ENCODE measurements around the gene TIMM21. TPM values are rescaled to one million over a fixed set of nuclear protein-coding genes. Genes with fewer than 3 reads are reported as not detected.

Gene TIMM21
- polyA plus RNA-seq, 1 donor (not counting 4 experiments of a cell fraction or from before 2014, with no cell fraction given): 76.0 TPM

GRCh38 chr18:74139888-74140287 is 8.4 kb upstream of the TIMM21 start:
- H3K27me3 ChIP-seq (ENCODE audit: control insufficient read depth, extremely low read depth, insufficient read depth, low read length): no peaks in the 10 kb centered on the region
- no peak overlapping the region for H3K4me3 ChIP-seq (ENCODE audit: control insufficient read depth in 2 of 3, extremely low read depth in 1 of 3, insufficient read depth in 2 of 3, low read depth in 1 of 3, low read length in 3 of 3)
- H3K4me2 ChIP-seq (ENCODE audit: control insufficient read depth, extremely low read depth, insufficient read depth, low read depth, low read length): peak overlapping the region; percentile 25
- H3K79me2 ChIP-seq (ENCODE audit: control insufficient read depth, insufficient read depth, low read length): no peaks in the 10 kb centered on the region
- H3K9me3 ChIP-seq (ENCODE audit: control insufficient read depth, low read depth, low read length): no peaks in the 10 kb centered on the region
- peaks cover 14% of the 10 kb centered on the region for H3K4me1 ChIP-seq (ENCODE audit: control insufficient read depth, extremely low read depth, insufficient read depth, low read length)
- H3K36me3 ChIP-seq (ENCODE audit: control insufficient read depth in 2 of 2, extremely low read depth in 1 of 2, insufficient read depth in 2 of 2, low read length in 2 of 2): no peaks in the 10 kb centered on the region
- H3K27ac ChIP-seq (ENCODE audit: control insufficient read depth, insufficient read depth, low read length): no peak overlapping the region
- H4K20me1 ChIP-seq (ENCODE audit: control insufficient read depth, extremely low read depth, insufficient read depth, low read length): no peaks in the 10 kb centered on the region
- TF ChIP-seq EZH2 (IDR thresholded peaks at IDR 0.05; ENCODE audit: low read length) (no peak), CTCF (optimal IDR thresholded peaks at IDR 0.05 in 1 of 3, IDR thresholded peaks at IDR 0.05 in 1 of 3, conservative IDR thresholded peaks at IDR 0.05 in 1 of 3; ENCODE audit: extremely low read depth in 1 of 3, insufficient read depth in 2 of 3, low read length in 3 of 3) (no peak)
- DNase-seq (ENCODE audit: low read depth, low spot score) (no peak), FAIRE-seq (peak; percentile 17)
- no peaks in the 10 kb centered on the region for H3K9me1 ChIP-seq (ENCODE audit: control insufficient read depth, extremely low read depth, insufficient read depth, low read length)
- no peak overlapping the region for H3K9ac ChIP-seq (ENCODE audit: control insufficient read depth, extremely low read depth, insufficient read depth, low read length)
- dilution Hi-C loops (cut with MboI; ENCODE audit: extremely low pct_ligation_motif_present, low sequenced_read_pairs): no loop called here
- H2AFZ ChIP-seq (ENCODE audit: control insufficient read depth, low read length): no peak overlapping the region

GRCh38 chr18:74140582-74140981 is 7.7 kb upstream of the TIMM21 start:
- H3K79me2 ChIP-seq (ENCODE audit: control insufficient read depth, insufficient read depth, low read length): no peaks in the 10 kb centered on the region
- H3K4me3 ChIP-seq (ENCODE audit: control insufficient read depth in 2 of 3, extremely low read depth in 1 of 3, insufficient read depth in 2 of 3, low read depth in 1 of 3, low read length in 3 of 3): no peak overlapping the region
- TF ChIP-seq CTCF (optimal IDR thresholded peaks at IDR 0.05 in 1 of 3, IDR thresholded peaks at IDR 0.05 in 1 of 3, conservative IDR thresholded peaks at IDR 0.05 in 1 of 3; ENCODE audit: extremely low read depth in 1 of 3, insufficient read depth in 2 of 3, low read length in 3 of 3) (no peak), EZH2 (IDR thresholded peaks at IDR 0.05; ENCODE audit: low read length) (no peak)
- H3K4me1 ChIP-seq (ENCODE audit: control insufficient read depth, extremely low read depth, insufficient read depth, low read length): peaks cover 14% of the 10 kb centered on the region
- no peaks in the 10 kb centered on the region for H4K20me1 ChIP-seq (ENCODE audit: control insufficient read depth, extremely low read depth, insufficient read depth, low read length)
- H2AFZ ChIP-seq (ENCODE audit: control insufficient read depth, low read length): no peak overlapping the region
- no peaks in the 10 kb centered on the region for H3K27me3 ChIP-seq (ENCODE audit: control insufficient read depth, extremely low read depth, insufficient read depth, low read length)
- H3K36me3 ChIP-seq (ENCODE audit: control insufficient read depth in 2 of 2, extremely low read depth in 1 of 2, insufficient read depth in 2 of 2, low read length in 2 of 2): no peaks in the 10 kb centered on the region
- DNase-seq (ENCODE audit: low read depth, low spot score) (no peak), FAIRE-seq (no peak)
- H3K9me3 ChIP-seq (ENCODE audit: control insufficient read depth, low read depth, low read length): no peaks in the 10 kb centered on the region
- no peak overlapping the region for H3K4me2 ChIP-seq (ENCODE audit: control insufficient read depth, extremely low read depth, insufficient read depth, low read depth, low read length)
- no peak overlapping the region for H3K27ac ChIP-seq (ENCODE audit: control insufficient read depth, insufficient read depth, low read length)
- dilution Hi-C loops (cut with MboI; ENCODE audit: extremely low pct_ligation_motif_present, low sequenced_read_pairs): no loop called here
- no peak overlapping the region for H3K9ac ChIP-seq (ENCODE audit: control insufficient read depth, extremely low read depth, insufficient read depth, low read length)
- no peaks in the 10 kb centered on the region for H3K9me1 ChIP-seq (ENCODE audit: control insufficient read depth, extremely low read depth, insufficient read depth, low read length)
